Mesenteric fat pad (tissue), 1 donor: ENCODE data around the gene SF3B1. TPM values are rescaled to one million over a fixed set of nuclear protein-coding genes. Genes with fewer than 3 reads are reported as not detected.
"Not testable (repeated sequence)": the region's sequence is repeated elsewhere in the genome, so short reads cannot be mapped to it uniquely, and the experiment has no call there.

Experiments used
- DNase-seq: peaks from one replicate; pipeline ENCODE4 v3.0.0-alpha.2; 2020; ENCODE audit warnings: low spot score
- total RNA-seq: library from RNA; stranded (reverse); fragmentation: NEBNext Ultra II Directional; extraction: Animal tissue kit (Norgen Biotek cat#: 25700); gene quantifications from one replicate; pipeline ENCODE4 v1.2.1, GENCODE V29; 2021
- donor health status: DM: yes; HTN: yes; CAD: no.

SF3B1 gene
- total RNA-seq, 1 donor from 2014 or later: 206 TPM

DNA sequence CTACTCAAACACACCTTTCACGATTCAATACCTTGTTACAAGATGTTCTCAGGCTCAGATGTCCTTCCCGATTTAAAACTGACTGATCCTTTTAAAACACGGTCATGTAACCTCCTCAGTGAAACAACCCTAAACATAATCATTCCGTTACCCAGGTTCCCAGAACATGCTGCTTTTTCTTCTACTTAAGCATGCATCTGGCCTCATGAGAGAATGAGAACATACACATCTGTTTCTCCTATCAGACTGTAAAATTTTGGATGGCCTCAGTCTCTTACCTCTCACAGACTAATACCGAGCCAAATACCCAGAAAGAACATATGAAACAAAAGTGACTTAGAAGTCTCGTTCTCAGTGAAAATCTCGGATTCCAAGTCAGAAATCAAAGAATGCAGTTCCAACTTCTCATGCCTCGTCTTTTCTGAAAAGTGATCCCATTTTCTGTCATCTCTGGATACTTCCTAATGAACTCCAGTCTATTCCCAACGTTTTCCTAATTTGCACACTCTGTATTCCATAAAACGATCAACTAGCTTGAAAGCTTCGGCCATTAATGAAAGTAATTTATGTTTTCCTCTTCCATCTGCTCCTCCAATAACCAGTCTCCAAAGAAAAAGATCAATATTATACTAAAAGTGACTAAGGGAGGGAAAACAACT, 919 bp downstream of the SF3B1 start:
- DNase-seq: no peak

DNA sequence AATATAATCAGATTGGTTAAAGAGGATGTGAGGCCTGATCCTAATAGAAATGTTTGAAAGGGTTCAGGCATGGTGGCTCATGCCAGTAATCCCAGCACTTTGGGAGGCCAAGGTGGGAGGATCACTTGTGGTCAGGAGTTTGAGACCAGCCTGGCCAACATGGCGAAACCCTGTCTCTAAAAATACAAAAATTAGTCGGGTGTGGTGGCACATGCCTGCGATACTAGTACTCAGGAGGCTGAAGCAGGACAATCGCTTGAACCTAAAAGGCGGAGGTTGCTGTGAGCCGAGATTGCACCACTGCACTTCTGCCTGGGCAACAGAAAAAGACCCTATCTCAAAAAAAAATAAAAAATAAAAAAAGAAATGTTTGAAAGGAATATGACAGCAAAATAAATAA, 2.3 kb downstream of the SF3B1 start:
- not testable (repeated sequence) for DNase-seq

DNA sequence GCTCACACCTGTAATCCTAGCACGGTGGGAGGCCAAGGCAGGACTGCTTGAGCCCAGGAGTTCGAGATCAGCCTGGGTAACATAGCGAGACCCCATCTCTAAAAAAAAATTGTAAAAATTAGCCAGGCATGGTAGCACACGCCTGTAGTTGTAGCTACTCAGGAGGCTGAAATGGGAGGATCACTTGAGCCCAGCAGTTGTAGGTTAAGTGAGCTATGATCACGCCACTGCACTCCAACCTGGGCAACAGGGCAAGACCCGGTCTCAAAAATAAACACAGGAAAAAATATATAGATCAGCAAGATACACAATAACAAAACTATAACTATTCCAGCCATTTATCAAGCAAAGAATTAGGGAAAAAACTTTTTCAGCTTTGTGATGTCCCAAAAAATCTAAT, 3.0 kb downstream of the SF3B1 start:
- DNase-seq: no peak

DNA sequence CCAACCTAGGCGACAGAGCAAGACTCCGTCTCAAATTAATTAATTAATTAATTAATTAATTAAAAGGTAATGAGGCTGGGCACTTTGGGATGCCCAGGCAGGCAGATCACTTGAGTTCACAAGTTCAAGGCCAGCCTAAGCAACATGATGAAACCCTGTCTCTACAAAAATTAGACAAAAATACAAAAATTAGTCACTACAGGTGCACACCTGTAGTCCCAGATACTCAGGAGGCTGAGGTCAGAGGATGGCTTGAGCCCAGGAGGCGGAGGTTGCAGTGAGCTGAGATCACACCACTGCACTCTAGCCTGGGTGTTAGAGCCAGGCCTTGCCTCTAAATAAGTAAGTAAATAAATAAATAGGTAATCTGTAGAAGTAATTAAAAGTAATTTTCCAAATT, 6.8 kb downstream of the SF3B1 start:
- no peak for DNase-seq

DNA sequence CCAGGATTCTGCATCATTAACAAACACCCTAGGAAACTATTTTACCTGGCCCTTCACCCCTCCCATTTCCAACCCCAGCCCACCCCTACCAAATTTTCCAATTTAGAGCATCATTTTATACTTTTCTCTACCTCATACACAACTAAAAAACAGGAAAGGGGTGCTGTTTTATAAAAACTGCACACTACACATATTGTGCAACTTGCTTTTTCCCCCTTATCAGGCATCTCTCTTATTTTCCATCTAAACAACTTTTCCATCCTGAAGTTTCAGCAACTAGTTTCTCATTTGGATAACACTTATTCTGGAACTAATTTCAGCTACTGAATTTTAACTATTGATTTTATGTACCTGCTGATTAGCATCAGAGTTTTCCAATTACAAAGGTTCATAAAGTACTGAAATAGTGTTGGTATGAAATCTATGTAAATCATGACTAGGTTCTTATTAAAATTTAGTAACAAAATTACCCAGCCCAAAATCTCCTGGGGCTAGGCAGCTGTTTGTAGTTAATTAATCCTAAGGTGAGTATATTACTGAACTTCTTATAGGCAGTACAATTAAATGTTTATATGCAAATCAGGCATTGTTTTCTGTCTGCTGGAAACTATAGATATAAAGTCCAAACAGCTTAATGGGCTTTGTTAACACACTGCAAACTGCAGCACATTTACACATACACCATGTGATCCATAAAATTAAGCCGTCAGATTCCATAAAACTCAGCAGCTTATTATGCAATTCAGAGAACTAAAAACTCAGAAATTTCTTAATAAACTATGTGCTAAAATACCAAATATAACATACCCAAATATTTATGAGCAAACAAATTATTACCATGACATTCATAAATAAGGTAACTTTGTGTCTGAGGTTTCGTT, 7.9 kb downstream of the SF3B1 start:
- DNase-seq: no peak

DNA sequence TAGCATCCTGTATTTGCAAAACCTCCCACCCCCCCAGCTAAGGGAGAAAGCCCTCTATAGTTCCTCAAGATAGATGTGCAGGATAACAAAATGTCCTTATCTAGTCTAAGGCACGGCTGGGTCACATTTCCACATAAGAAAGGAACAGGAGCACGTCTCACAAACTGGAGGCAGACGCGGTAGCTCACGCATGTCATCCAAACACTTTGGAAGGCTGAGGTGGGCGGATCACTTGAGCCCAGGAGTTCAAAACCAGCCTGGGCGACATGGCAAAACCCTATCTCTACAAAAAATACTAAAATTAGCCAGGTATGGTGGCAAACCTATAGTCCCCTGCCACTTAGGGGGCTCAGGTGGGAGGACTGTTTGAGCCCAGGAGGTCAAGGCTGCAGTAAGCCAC, 9.3 kb downstream of the SF3B1 start:
- no peak for DNase-seq

DNA sequence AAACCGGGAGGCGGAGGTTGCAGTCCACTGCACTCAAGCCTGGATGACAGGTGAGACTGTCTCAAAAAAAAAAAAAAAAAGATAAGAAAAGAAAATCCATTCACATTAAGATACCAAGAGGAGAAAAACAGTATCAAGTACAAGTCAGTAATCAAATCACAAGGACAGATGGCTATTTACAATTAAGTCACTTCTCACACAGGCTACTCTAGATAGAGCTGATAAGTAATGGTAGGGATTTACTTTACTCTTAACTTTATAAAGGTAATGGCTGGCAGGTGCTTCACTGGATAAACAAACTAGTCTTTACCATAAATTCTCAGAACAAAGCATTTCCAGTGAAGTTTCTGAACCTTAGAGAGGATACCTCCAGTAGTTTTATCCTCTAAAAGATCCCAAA, 11.5 kb downstream of the SF3B1 start:
- DNase-seq: no peak

DNA sequence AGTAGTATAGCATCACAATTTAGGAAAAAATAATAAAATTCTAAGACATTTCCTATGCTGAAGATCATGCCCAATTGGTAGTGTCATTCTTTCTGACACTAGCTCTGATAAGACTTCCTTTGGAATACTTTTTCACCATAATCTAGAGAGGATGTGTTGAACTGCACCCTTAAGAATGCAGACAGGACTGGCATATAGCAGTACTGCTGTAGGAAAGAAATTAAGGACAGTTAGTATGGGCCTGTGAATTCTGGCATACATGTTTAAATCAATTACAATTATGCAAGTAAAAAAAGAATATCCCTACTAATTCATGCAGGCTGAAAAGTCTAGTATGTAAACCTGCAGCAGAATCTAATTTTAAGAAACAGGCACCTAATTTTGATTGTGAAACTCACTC, 15.4 kb downstream of the SF3B1 start:
- DNase-seq: no peak

DNA sequence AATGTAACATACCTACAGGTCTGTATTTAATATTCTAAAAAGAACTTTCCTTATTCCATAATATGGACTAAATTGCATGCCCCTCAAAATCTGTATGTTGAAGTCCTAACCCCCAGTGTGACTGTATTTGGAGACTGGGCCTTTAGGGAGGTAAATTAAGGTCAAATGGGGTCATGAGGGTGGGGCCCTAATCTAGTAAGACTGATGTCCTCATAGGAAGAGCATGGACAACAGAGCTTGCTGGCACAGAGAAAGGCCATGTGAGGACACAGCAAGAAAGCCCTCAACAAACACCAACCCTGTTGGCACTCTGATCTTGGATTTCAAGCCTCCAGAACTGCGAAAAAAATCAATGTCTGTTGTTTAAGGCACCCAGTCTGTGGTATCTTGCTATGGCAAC, 18.6 kb downstream of the SF3B1 start:
- DNase-seq: no peak

DNA sequence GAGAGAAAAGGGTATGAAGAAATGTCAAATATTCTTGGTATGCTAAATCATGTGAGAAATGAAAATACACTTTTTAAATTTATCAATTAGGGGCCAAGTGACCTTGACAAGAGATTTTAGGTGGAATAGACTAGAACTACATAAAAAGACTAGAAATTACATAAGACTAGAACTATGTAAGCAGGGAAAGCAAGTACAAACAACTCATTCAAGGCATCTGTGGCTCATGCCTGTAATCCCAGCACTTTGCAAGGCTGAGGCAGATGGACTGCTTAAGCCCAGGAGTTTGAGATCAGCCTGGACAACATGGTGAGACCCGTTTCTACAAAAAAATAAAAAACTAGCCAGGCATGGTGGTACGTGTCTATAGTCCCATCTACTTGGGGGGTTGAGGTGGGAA, 20.3 kb downstream of the SF3B1 start:
- no peak for DNase-seq

DNA sequence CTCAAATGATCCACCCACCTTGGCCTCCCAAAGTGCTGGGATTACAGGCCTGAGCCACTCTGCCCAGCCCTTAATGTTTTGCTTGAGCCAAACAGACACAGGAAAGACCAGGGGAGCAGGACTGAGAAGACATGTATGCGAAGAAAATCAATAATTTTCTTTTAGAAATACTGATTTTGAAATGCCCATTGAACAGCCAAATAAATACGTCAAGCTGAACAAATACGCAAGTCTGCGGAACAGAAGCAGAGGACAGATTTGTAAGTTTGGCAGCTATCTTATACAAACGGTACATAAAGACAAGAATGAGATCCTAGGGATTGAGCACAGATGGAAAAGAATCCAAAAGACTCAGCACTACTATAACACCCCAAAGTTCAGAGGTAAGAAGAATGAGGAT, 20.8 kb downstream of the SF3B1 start:
- DNase-seq: no peak

DNA sequence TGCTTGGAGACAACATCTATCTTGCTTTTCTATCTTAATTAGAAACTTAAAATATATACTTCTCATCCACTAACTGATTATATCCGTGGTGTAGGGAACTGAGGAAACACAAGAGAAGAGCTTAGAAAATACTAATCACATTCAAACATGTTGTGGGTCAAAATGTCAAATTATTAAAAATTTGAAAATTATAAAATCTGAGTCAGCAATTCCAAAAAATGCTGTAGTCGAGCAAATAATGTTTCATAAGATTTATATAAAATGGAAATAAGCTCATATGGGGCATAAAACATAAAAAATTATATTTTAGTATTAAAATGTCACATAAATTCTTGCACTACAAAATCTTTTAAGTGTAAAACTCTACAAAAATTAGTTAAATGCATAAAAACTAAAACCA, 29.2 kb downstream of the SF3B1 start:
- no peak for DNase-seq

DNA sequence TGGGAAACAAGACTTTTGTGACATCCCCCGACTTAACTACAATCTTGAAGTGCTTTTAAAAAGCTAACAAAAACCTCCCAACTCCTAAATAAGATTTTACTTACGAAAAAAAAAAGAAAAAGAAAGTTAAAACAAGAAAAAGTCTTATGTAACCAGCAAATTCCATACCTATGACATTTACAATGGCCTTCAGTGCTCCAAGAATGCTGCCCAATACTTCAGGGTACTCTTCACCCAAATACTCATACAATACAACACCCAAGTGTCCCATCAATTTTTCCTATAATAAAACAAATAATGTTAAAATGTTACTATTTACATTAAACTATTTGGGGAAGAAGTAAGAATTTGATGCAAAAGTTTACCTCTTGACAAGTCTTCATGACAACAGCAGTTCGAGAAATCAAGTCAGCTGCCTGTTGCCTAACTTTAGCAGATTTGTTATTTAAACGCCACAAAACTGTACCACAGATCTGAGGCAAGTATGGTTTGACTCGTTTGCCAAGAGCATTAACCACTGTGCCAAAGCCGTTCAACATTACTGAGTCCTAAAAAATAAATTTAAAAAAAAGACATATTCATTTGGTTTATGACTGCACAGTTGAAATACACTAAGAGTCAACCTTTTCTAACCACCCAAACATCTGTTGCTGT, 34.8 kb downstream of the SF3B1 start:
- no peak for DNase-seq

DNA sequence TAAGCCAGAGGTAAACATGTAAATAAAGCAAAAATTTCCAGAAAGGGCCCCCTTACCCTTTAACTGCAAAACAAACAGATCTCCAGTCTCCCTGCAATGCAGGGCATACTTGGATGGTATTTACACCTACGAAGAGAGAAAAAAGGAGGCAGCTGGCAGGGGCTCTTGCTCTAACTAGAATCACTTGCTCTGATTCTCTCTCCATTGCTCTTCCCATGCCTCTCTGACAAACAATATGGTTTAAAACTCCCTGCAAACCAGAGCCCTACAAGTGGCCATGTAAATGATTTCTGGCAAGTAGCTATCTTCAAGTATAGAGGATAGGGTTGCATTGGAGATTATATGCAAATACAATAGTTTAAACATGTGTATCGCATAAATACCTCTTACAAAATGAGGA, 35.9 kb downstream of the SF3B1 start:
- DNase-seq: no peak

DNA sequence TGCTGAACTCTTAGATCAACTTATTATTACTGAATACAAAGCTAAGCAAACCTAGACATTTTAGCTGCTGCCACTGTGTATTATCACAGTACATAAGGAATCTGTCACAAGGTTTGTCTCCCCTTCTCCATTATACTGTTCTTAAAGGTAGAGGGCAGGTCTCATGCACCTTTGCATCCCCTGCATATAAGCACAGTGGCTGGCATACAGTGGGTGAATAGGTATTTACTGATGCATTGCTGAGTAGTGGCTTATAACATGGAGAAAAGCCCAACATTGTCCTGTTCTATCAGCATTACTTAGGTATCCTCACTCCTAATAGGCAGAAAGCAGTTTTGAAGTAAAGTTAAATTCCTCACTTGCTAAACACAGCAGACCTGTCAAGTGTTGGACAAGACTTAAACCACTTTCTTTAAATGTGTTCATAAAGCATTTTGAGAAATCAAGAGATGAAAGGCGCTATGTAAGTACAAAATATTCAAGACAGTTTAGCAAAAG, 43.6 kb downstream of the SF3B1 start:
- DNase-seq: no peak

DNA sequence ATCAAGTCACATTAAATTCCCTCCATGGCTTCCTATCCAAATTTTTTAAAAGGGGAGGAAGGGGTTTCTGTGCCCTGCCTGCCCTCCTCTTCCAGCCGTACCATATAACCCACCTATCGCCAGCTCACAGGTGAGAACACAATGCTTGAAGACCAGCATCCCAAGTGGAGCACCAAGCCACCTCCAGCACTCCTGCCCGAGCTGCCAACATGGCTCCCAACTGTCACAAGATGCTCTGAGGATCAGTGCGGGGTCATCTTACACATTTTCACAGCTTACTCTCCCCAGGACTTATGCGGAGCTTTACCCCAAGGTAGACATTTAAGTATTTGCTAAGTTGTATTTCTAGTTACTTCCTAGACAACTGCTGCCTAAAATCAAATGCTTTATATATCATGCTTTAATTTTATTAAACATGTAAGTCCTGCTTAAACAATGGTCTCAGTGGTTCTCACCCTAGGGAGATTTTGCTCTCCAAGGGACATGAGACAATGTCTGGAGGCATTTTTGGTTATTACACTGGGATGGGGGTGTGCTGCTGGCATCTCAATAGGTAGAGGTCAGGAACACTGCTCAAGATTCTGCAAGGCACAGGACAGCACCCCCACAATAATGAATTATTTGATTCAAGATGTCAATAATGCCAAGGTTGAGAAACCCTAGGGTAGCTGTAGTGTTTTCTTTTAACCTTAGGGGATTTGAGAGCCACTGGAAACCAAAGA, 45.8 kb downstream of the SF3B1 start:
- DNase-seq: no peak

DNA sequence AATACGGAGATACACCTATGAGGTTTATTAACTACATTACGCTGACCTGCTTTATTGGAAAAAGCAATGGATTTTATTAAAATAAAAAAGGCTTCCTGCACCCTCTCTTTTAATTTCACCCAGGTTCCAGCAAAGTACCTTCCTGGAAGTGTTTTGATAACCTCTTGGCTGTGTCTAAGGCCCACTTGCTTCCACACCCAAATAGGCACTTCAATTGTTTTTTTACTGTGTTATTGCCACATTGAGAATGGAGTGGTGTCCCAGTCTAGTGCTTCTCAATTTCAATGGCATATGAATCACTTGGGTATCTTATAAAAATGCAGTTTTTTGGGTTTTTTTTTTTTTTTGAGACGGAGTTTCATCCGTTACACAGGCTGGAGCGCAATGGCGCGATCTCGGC, 47.6 kb downstream of the SF3B1 start:
- DNase-seq: no peak

DNA sequence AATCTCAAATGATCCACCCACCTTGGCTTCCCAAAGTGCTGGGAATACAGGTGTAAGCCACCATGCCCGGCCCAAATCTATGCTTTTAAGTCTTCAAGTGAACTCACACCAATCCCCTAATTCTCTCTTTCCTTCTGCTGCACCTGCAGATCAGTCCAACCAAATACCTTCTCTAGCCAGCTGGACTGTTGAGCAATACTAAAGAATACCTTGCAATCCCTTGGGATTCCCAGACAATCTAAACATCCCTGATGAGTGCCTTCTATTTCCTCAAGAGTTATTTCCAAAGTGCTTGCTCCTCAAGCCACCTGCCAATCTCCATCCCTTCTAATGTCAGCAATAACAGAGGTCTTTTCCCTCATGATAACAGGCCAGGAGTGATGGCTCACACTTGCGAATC, 48.6 kb downstream of the SF3B1 start:
- no peak for DNase-seq

DNA sequence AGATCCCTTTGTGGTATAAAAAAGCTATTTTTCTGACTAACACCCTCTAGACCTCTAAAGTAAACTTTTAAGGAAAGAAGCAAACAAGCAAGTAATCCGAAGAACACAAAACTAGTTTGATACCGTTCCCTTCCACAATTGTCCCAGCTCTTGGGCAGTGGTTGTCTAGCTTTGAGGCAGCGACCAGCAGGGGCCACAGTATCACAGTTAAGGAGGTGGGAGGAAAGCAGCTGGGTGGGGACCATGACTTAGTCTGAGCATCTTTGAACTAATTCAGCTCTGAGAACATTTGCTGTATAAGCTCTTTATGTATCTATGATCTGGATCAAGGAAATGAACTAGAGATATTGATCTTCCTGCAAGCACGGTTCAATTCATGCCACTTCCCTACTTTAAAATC, 51.0 kb downstream of the SF3B1 start:
- DNase-seq: no peak

DNA sequence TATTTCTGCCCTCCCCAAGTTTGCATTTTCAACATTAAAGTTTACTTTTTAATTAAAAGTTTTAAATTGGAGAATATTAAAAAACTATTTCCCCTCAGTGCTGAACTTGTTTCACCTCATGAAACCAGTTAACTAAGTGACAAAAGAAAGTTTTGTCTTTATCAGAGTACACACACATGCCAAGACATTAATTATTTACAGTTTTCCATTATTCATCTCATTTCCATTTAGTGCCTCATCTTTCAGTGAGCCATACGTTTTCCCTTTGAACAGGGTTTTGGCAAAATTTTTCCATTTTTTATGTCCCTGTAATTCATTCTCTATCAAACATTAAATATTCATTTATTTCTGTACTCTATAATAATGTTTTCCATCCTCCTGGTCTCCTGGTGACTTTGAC, 53.2 kb downstream of the SF3B1 start:
- DNase-seq: no peak

DNA sequence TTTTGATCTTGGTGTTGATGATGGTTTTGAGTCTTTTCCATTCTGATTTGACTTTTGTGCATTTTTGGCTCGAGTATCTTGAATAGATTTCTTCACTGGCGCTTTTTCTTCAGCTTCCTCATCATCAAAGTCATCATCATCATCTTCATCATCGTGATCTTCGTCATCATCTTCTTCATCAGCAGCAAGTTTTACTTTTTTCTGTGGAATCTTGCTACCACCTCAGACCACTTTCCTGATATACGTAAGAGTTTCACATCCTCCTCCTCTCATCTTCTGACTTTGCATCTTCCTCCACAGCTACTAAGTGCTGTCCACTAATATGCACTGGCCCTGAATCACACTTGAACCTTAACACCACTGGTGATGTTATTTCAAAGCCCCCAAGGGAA, 54.9 kb downstream of the SF3B1 start:
- DNase-seq: not testable (repeated sequence)
